ENCODE data around the gene ABCG1. TPM values are rescaled to one million over a fixed set of nuclear protein-coding genes. Genes with fewer than 3 reads are reported as not detected.

Gene ABCG1
- total and polyA plus RNA-seq, 12 donors: 5.5 to 26.2 (median 14.6) TPM

GRCh38 chr21:42213082-42213774 lies 5.7 kb upstream of the ABCG1 start:
- Histone ChIP-seq H3K9me3 (peaks cover 0 to 9% (median 0%) of the 10 kb centered on the region in 11 donors), H3K4me1 (peaks cover 0 to 7% (median 0%) of the 10 kb centered on the region in 9 donors), H3K27ac (no peak overlapping the region), H3K4me3 (no peak overlapping the region), H3K36me3 (no peaks in the 10 kb centered on the region), H3K27me3 (peaks cover 0 to 3% (median 0%) of the 10 kb centered on the region in 7 donors)
- no peak for DNase-seq
- intact Hi-C loops (cut with DNase I): loop anchor here in 2 of 10 donors (10.0 kb wide), 2 partner anchors 48 to 102 kb away; partner anchors contain the start of gene TFF3 (in 1 of the 2)
- WGBS, 2 donors: 88 to 91% methylated on average over 5 of the region's 5 CpGs
- TF ChIP-seq CTCF (IDR thresholded peaks at IDR 0.05): no peak
- ATAC-seq: no peak

DNA sequence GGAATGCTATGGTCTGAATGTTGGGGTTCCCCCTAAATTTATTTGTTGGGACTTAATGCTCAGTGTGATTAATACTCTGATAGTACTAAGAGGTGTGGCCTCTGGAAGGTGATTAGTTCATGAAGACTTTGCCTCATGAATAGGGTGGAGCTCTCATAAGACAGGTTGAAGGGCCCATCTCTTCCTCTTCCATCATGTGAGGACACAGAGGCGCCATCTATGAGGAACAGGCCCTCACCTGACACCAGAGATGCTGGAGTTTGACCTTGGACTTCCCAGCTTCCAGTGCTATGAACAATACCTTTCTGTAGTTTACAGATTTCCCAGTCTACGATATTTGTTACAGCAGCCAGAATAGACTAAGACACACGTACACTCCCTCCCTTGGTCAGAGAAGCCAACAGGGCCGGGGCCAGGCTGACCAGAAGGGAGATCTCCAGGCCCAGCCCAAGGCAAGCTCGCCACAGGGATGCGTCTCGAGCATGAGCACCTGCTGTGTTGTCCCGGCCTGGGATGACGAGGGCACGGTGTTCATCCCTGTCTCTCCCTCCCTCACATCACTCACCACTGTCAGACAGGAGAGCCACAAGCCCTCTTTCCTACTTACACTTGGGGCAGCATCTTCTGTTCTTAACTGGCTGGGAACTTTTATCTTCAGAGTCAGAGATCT lies 4.7 kb upstream of the ABCG1 start:
- no peak overlapping the region for H3K27ac ChIP-seq
- no peak for ATAC-seq
- peaks cover 0 to 10% (median 0%) of the 10 kb centered on the region in 7 donors for H3K27me3 ChIP-seq
- no peak for TF ChIP-seq CTCF (IDR thresholded peaks at IDR 0.05)
- no peak overlapping the region for H3K4me3 ChIP-seq
- WGBS, 2 donors: 95% methylated on average over 10 of the region's 10 CpGs
- intact Hi-C loops (cut with DNase I): loop anchor here in 2 of 10 donors (10.0 kb wide), 2 partner anchors 49 to 101 kb away; partner anchors contain the start of gene TFF3 (in 1 of the 2)
- H3K4me1 ChIP-seq: peaks cover 0 to 13% (median 6%) of the 10 kb centered on the region in 9 donors
- H3K9me3 ChIP-seq: peaks cover 0 to 9% (median 0%) of the 10 kb centered on the region in 11 donors
- DNase-seq: no peak
- no peaks in the 10 kb centered on the region for H3K36me3 ChIP-seq

DNA sequence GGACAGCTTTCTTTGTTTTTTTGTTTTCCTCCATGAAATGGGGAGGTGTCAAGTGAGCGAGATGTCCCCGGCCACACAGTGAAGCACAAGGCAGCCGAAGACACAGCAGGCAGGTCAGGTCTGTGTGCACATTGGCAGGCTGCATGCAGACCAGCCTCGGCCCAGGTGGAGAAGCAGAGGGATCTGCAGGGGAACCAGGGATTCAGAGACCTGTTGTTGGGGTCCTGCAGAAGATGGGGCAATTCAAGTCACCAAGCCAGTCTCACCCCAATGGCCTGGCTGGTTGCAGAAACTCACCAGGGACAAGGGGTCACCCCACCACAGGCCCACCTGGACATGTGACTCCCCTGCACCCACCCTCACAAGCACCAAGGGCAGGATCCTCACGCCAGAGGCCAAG lies 4.0 kb upstream of the ABCG1 start:
- TF ChIP-seq CTCF (IDR thresholded peaks at IDR 0.05): no peak
- H3K4me3 ChIP-seq: no peak overlapping the region
- peaks cover 0 to 9% (median 0%) of the 10 kb centered on the region in 11 donors for H3K9me3 ChIP-seq
- intact Hi-C loops (cut with DNase I): loop anchor here in 3 of 10 donors (5.0 to 10.0 kb wide), 4 partner anchors 48 to 100 kb away; partner anchors contain the start of gene TFF3 (in 1 of the 3)
- DNase-seq (no peak), ATAC-seq (no peak)
- no peak overlapping the region for H3K27ac ChIP-seq
- 88 to 95% methylated on average over 5 of the region's 5 CpGs for WGBS, 2 donors
- peaks cover 0 to 20% (median 8%) of the 10 kb centered on the region in 9 donors for H3K4me1 ChIP-seq
- H3K27me3 ChIP-seq: peaks cover 0 to 10% (median 0%) of the 10 kb centered on the region in 7 donors
- no peaks in the 10 kb centered on the region for H3K36me3 ChIP-seq

DNA sequence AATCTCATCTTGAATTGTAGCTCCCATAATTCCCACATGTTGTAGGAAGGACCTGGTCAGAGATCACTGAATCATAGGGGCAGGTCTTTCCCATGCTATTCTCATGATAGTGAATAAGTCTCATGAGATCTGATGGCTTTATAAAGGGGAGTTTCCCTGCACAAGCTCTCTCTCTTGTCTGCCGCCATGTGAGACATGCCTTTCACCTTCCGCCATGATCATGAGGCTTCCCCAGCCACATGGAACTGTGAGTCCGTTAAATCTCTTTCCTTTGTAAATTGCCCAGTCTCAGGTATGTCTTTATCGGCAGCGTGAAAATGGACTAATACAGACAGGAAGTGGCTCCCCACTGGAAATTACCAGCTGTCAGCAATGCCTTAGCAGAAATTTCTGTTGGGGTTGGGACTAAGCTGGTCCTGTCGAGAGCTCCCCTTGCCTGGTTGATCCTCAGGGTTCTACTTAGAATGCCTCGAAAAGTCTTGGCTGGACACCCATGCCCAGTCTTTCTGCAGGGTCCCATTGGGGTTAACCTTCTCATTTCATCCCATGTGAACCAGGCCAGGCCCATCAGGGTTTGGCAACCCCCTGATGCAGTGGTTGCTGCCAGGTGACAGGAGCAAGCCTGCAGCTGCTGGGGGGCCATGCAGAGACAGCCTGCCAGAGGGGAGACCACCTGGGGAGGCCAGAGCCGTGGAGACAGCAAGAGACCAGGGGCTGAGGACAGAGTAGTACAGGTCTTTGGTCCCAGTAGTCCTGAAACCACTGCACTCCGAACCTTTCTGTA lies 2.8 kb upstream of the ABCG1 start:
- intact Hi-C loops (cut with DNase I): loop anchor here in 3 of 10 donors (5.0 to 10.0 kb wide), 4 partner anchors 49 to 99 kb away; partner anchors contain the start of gene TFF3 (in 1 of the 3)
- peaks cover 0 to 9% (median 0%) of the 10 kb centered on the region in 11 donors for H3K9me3 ChIP-seq
- H3K4me3 ChIP-seq: no peak overlapping the region
- TF ChIP-seq CTCF (IDR thresholded peaks at IDR 0.05): no peak
- DNase-seq (no peak), ATAC-seq (no peak)
- peaks cover 0 to 10% (median 0%) of the 10 kb centered on the region in 7 donors for H3K27me3 ChIP-seq
- H3K27ac ChIP-seq: no peak overlapping the region
- WGBS, 2 donors: 94 to 95% methylated on average over 9 of the region's 9 CpGs
- H3K36me3 ChIP-seq: no peaks in the 10 kb centered on the region
- H3K4me1 ChIP-seq: peaks cover 3 to 23% (median 19%) of the 10 kb centered on the region in 9 donors

All from heart right ventricle (tissue), 16 donors.